ENCODE data around the gene MGME1.
A peak's percentile ranks its signal among the peaks of the same experiment; 100 is the strongest.
"Not testable (repeated sequence)": the region's sequence is repeated elsewhere in the genome, so short reads cannot be mapped to it uniquely, and the experiment has no call there.

MGME1 gene

GRCh38 chr20:17960400-17960885 is 8.4 kb upstream of the MGME1 start:
- DNase-seq (ENCODE audit: low spot score) = not testable (repeated sequence)

- DNase-seq (ENCODE audit: low spot score) = no peak
These were observed 7.8 kb upstream of the MGME1 start for GRCh38 chr20:17960927-17961586.

GRCh38 chr20:17961587-17961940 is 7.3 kb upstream of the MGME1 start:
- DNase-seq (ENCODE audit: low spot score) = no peak

GRCh38 chr20:17963114-17963897 is 5.5 kb upstream of the MGME1 start:
- no peak for DNase-seq (ENCODE audit: low spot score)

GRCh38 chr20:17964073-17964472 is 4.7 kb upstream of the MGME1 start:
- DNase-seq (ENCODE audit: low spot score) = no peak

- DNase-seq (ENCODE audit: low spot score) = no peak
These were observed 4.2 kb upstream of the MGME1 start for GRCh38 chr20:17964632-17965031.

GRCh38 chr20:17965042-17965697 is 3.6 kb upstream of the MGME1 start:
- DNase-seq (ENCODE audit: low spot score) = no peak

- peak; percentile 41 for DNase-seq (ENCODE audit: low spot score)
These were observed 2.1 kb upstream of the MGME1 start for GRCh38 chr20:17966432-17967310.

- DNase-seq (ENCODE audit: low spot score) = no peak
These were observed 1.1 kb upstream of the MGME1 start for GRCh38 chr20:17967521-17968365.

- DNase-seq (ENCODE audit: low spot score) = no peak
These were observed 563 bp downstream of the MGME1 start for GRCh38 chr20:17969278-17969883.

GRCh38 chr20:17969884-17970409 is 1.1 kb downstream of the MGME1 start:
- DNase-seq (ENCODE audit: low spot score) = peak; percentile 32

- DNase-seq (ENCODE audit: low spot score) = no peak
These were observed 2.6 kb downstream of the MGME1 start for GRCh38 chr20:17971300-17972013.

GRCh38 chr20:17972121-17972520 is 3.3 kb downstream of the MGME1 start:
- no peak for DNase-seq (ENCODE audit: low spot score)

- no peak for DNase-seq (ENCODE audit: low spot score)
These were observed 7.5 kb downstream of the MGME1 start for GRCh38 chr20:17976305-17976704.

GRCh38 chr20:17985388-17986018 is 16.7 kb downstream of the MGME1 start:
- DNase-seq (ENCODE audit: low spot score) = no peak

- DNase-seq (ENCODE audit: low spot score) = no peak
These were observed 19.2 kb downstream of the MGME1 start for GRCh38 chr20:17987988-17988387.

- DNase-seq (ENCODE audit: low spot score) = no peak
These were observed 21.6 kb downstream of the MGME1 start for GRCh38 chr20:17990278-17990972.

- no peak for DNase-seq (ENCODE audit: low spot score)
These were observed 23.4 kb downstream of the MGME1 start for GRCh38 chr20:17992224-17992637.
